ENCODE results near the gene RHNO1.

DNA sequence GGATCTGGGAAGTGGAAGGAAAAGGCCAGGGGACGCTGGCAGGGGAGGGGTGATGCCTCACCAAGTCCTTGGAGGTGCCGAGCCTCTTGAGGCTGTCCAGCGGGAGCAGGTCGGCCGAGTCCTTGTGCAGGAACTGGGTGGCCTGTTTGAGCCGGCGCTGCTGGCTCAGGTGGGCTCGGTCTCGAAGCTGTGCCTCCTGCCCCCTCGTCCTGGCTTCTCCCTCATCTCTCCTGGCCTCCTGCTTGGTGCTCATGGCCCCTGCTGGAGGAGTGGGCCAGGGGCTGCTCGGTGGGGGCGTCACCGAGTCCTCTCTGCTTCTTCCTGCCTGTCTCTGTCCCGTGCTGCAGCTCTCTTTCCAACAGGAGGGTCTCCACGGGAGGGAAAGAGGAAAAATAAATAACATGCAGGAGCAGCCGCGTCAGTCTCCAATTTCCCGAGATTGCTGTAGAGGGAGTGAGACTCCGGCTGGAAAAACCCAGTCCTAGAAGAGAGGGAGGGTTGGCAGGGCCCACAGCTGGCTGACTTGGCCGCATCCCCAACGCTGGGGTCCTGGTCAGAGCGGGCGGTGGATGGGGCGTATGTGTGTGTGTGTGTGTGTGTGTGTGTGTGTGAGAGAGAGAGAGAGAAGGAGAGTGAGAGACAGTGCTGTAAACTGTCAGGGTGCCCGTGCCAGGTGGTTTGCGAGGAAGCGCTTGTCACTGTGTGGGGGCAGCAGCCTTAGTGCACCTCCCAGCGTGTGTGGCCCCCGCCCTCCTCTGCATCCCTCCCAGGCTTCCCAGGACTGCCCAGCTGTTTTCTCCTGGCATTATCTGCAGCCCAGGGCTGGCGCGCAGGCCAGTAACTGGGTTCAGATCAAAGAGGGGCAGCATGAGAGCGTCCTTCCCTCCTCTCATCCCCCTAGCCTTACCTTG is 42.2 kb upstream of the RHNO1 start, which contains the start of gene NRIP2:
- TF ChIP-seq ZNF274 (IDR thresholded peaks at IDR 0.05; ENCODE audit: borderline replicate concordance, extremely low read depth, low read length) = no peak
- no peak for TF ChIP-seq SP2 (IDR thresholded peaks at IDR 0.05; ENCODE audit: low read length)
- TF ChIP-seq POLR2AphosphoS5 (IDR thresholded peaks at IDR 0.05; ENCODE audit: low read depth, low read length) = no peak
- TF ChIP-seq, protein P1, sequence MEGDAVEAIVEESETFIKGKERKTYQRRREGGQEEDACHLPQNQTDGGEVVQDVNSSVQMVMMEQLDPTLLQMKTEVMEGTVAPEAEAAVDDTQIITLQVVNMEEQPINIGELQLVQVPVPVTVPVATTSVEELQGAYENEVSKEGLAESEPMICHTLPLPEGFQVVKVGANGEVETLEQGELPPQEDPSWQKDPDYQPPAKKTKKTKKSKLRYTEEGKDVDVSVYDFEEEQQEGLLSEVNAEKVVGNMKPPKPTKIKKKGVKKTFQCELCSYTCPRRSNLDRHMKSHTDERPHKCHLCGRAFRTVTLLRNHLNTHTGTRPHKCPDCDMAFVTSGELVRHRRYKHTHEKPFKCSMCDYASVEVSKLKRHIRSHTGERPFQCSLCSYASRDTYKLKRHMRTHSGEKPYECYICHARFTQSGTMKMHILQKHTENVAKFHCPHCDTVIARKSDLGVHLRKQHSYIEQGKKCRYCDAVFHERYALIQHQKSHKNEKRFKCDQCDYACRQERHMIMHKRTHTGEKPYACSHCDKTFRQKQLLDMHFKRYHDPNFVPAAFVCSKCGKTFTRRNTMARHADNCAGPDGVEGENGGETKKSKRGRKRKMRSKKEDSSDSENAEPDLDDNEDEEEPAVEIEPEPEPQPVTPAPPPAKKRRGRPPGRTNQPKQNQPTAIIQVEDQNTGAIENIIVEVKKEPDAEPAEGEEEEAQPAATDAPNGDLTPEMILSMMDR (IDR thresholded peaks at IDR 0.05; ENCODE audit: control extremely low read depth in 1 of 3, insufficient read depth in 1 of 3, low read depth in 1 of 3, low read length in 3 of 3) = no peak
- no peak for TF ChIP-seq POLR2A (IDR thresholded peaks at IDR 0.05; ENCODE audit: control extremely low read depth in 1 of 2, low read depth in 2 of 2, low read length in 2 of 2)
- TF ChIP-seq, protein P2, sequence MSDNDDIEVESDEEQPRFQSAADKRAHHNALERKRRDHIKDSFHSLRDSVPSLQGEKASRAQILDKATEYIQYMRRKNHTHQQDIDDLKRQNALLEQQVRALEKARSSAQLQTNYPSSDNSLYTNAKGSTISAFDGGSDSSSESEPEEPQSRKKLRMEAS (IDR thresholded peaks at IDR 0.05) = no peak
- TF ChIP-seq EP300 (IDR thresholded peaks at IDR 0.05; ENCODE audit: borderline replicate concordance in 1 of 2, low read depth in 2 of 2, low read length in 2 of 2) = no peak
- TF ChIP-seq GABPA (IDR thresholded peaks at IDR 0.05; ENCODE audit: borderline replicate concordance, insufficient read depth, low read length) = no peak
- no peak for TF ChIP-seq SIRT6 (IDR thresholded peaks at IDR 0.05; ENCODE audit: low read length)
- no peak for TF ChIP-seq JUN (IDR thresholded peaks at IDR 0.05; ENCODE audit: low read depth, low read length)
- no peak for TF ChIP-seq GTF2F1 (IDR thresholded peaks at IDR 0.05; ENCODE audit: borderline replicate concordance, low read depth, low read length)
- TF ChIP-seq RBBP5 (IDR thresholded peaks at IDR 0.05; ENCODE audit: borderline replicate concordance, low read depth, low read length) = no peak
